Naive B cell (primary cell): ENCODE data around the gene STAT4. TPM values are rescaled to one million over a fixed set of nuclear protein-coding genes. Genes with fewer than 3 reads are reported as not detected.
A peak's percentile ranks its signal among the peaks of the same experiment; 100 is the strongest.

Experiments used
- ATAC-seq, 2 donors: fragments of 150-1000 bp; cut with Tn5 transposase; 2 replicates each; pipeline ENCODE4 v1.10.0; 2021; ENCODE audit warnings: low read depth in 2 of 2, mild to moderate bottlenecking in 2 of 2, moderate library complexity in 2 of 2
- DNase-seq: peaks from one replicate; pipeline ENCODE4 v3.0.0; 2022
- H3K27ac Mint-ChIP-seq, 6 donors: one replicate each; pipeline ENCODE4 v1.8.0; 2020 to 2022; ENCODE audit warnings: mild to moderate bottlenecking in 6 of 6, mixed read lengths in 6 of 6, moderate library complexity in 5 of 6, inconsistent platforms in 2 of 6
- H3K27me3 Mint-ChIP-seq, 3 donors: one replicate each; pipeline ENCODE4 v1.8.0; 2021 to 2022; ENCODE audit warnings: mixed read lengths in 3 of 3, mild to moderate bottlenecking in 1 of 3
- H3K36me3 Mint-ChIP-seq, 2 donors: one replicate each; pipeline ENCODE4 v1.8.0; 2020 to 2022; ENCODE audit warnings: mixed read lengths in 2 of 2, inconsistent platforms in 1 of 2, mild to moderate bottlenecking in 1 of 2
- H3K4me1 Mint-ChIP-seq, 3 donors: one replicate each; pipeline ENCODE4 v1.8.0; 2020 to 2022; ENCODE audit warnings: mixed read lengths in 3 of 3, inconsistent platforms in 1 of 3, mild to moderate bottlenecking in 1 of 3, moderate library complexity in 1 of 3
- H3K4me3 Mint-ChIP-seq, 8 donors: one replicate each; pipeline ENCODE4 v1.8.0; 2020 to 2022; ENCODE audit warnings: mild to moderate bottlenecking in 8 of 8, mixed read lengths in 8 of 8, moderate library complexity in 8 of 8, inconsistent platforms in 2 of 8
- H3K9me3 Mint-ChIP-seq, 7 donors: one replicate each; pipeline ENCODE4 v1.8.0; 2020 to 2022; ENCODE audit warnings: mixed read lengths in 7 of 7, mild to moderate bottlenecking in 5 of 7, inconsistent platforms in 2 of 7, moderate library complexity in 1 of 7
- polyA plus RNA-seq, 6 donors: library from polyadenylated mRNA; unstranded; fragments of 300-500 nt; fragmentation: Illumina TruSeq; gene quantifications; one replicate each; pipeline ENCODE4 v1.2.3, GENCODE V29; 2021; ENCODE audit warnings: low read depth in 6 of 6

STAT4 gene
- polyA plus RNA-seq, 6 donors from 2014 or later, result 0.19 to 2.3 (median 1.2) TPM

GRCh38 chr2:191036363-191036762 lies 114.4 kb downstream of the STAT4 start:
- Mint-ChIP-seq H3K36me3 (no peaks in the 10 kb centered on the region), H3K9me3 (no peaks in the 10 kb centered on the region), H3K27me3 (peaks cover 0 to 1% (median 0%) of the 10 kb centered on the region in 3 donors), H3K4me1 (no peaks in the 10 kb centered on the region), H3K27ac (peak overlapping the region in 1 of 6 donors; percentile 17), H3K4me3 (no peak overlapping the region)
- DNase-seq (no peak), ATAC-seq (no peak)

GRCh38 chr2:191032588-191033429 lies 118.0 kb downstream of the STAT4 start:
- no peaks in the 10 kb centered on the region for H3K9me3 Mint-ChIP-seq
- H3K4me3 Mint-ChIP-seq, result no peak overlapping the region
- H3K4me1 Mint-ChIP-seq, result peaks cover 0 to 9% (median 6%) of the 10 kb centered on the region in 3 donors
- no peaks in the 10 kb centered on the region for H3K27me3 Mint-ChIP-seq
- DNase-seq, result no peak
- H3K27ac Mint-ChIP-seq, result no peak overlapping the region
- no peak for ATAC-seq
- no peaks in the 10 kb centered on the region for H3K36me3 Mint-ChIP-seq

GRCh38 chr2:191031256-191031655 lies 119.5 kb downstream of the STAT4 start:
- no peaks in the 10 kb centered on the region for H3K36me3 Mint-ChIP-seq
- H3K27me3 Mint-ChIP-seq, result no peaks in the 10 kb centered on the region
- DNase-seq (no peak), ATAC-seq (no peak)
- peaks cover 0 to 9% (median 6%) of the 10 kb centered on the region in 3 donors for H3K4me1 Mint-ChIP-seq
- H3K27ac Mint-ChIP-seq, result no peak overlapping the region
- H3K4me3 Mint-ChIP-seq, result no peak overlapping the region
- H3K9me3 Mint-ChIP-seq, result no peaks in the 10 kb centered on the region

- H3K36me3 Mint-ChIP-seq, result no peaks in the 10 kb centered on the region
- no peaks in the 10 kb centered on the region for H3K9me3 Mint-ChIP-seq
- H3K4me1 Mint-ChIP-seq, result peaks cover 0 to 9% (median 6%) of the 10 kb centered on the region in 3 donors
- no peaks in the 10 kb centered on the region for H3K27me3 Mint-ChIP-seq
- ATAC-seq, result peak; percentile 88 to 91
- H3K27ac Mint-ChIP-seq, result peak overlapping the region in 1 of 6 donors; percentile 15
- DNase-seq, result peak; percentile 41
- H3K4me3 Mint-ChIP-seq, result peak overlapping the region in 2 of 8 donors; percentile 24 to 40
Observed at GRCh38 chr2:191030521-191031154, 120.2 kb downstream of the STAT4 start.

GRCh38 chr2:191029280-191029950 lies 121.4 kb downstream of the STAT4 start:
- ATAC-seq (no peak), DNase-seq (no peak)
- Mint-ChIP-seq H3K9me3 (no peaks in the 10 kb centered on the region), H3K27me3 (no peaks in the 10 kb centered on the region), H3K4me3 (no peak overlapping the region), H3K4me1 (peaks cover 0 to 9% (median 6%) of the 10 kb centered on the region in 3 donors), H3K36me3 (no peaks in the 10 kb centered on the region), H3K27ac (no peak overlapping the region)

GRCh38 chr2:191026377-191026776 lies 124.4 kb downstream of the STAT4 start:
- Mint-ChIP-seq H3K4me3 (no peak overlapping the region), H3K27ac (no peak overlapping the region), H3K4me1 (peaks cover 0 to 9% (median 6%) of the 10 kb centered on the region in 3 donors), H3K36me3 (no peaks in the 10 kb centered on the region), H3K27me3 (no peaks in the 10 kb centered on the region), H3K9me3 (no peaks in the 10 kb centered on the region)
- no peak for DNase-seq
- ATAC-seq, result no peak

- Mint-ChIP-seq H3K4me1 (peaks cover 0 to 2% (median 0%) of the 10 kb centered on the region in 3 donors), H3K9me3 (no peaks in the 10 kb centered on the region), H3K27me3 (no peaks in the 10 kb centered on the region), H3K27ac (no peak overlapping the region), H3K4me3 (no peak overlapping the region), H3K36me3 (no peaks in the 10 kb centered on the region)
- DNase-seq, result no peak
- ATAC-seq, result no peak
Observed at GRCh38 chr2:191025135-191025534, 125.7 kb downstream of the STAT4 start.

- DNase-seq (no peak), ATAC-seq (no peak)
- Mint-ChIP-seq H3K36me3 (no peaks in the 10 kb centered on the region), H3K9me3 (no peaks in the 10 kb centered on the region), H3K27ac (no peak overlapping the region), H3K4me1 (peaks cover 0 to 7% (median 0%) of the 10 kb centered on the region in 3 donors), H3K27me3 (no peaks in the 10 kb centered on the region), H3K4me3 (no peak overlapping the region)
Observed at GRCh38 chr2:191023235-191023679, 127.5 kb downstream of the STAT4 start.

GRCh38 chr2:191020742-191021381 lies 129.9 kb downstream of the STAT4 start:
- peaks cover 0 to 3% (median 0%) of the 10 kb centered on the region in 7 donors for H3K9me3 Mint-ChIP-seq
- no peak for DNase-seq

GRCh38 chr2:191020221-191020741 lies 130.5 kb downstream of the STAT4 start:
- DNase-seq (peak; percentile 93), ATAC-seq (peak; percentile 85 to 87)
- Mint-ChIP-seq H3K4me3 (no peak overlapping the region), H3K4me1 (peaks cover 0 to 7% (median 0%) of the 10 kb centered on the region in 3 donors), H3K27ac (peak overlapping the region in 1 of 6 donors; percentile 96), H3K27me3 (no peaks in the 10 kb centered on the region), H3K36me3 (no peaks in the 10 kb centered on the region), H3K9me3 (peaks cover 0 to 3% (median 0%) of the 10 kb centered on the region in 7 donors)

More at GRCh38 chr2:191020742-191021381, 129.9 kb downstream of the STAT4 start:
- ATAC-seq, result no peak
- no peak overlapping the region for H3K27ac Mint-ChIP-seq
- H3K36me3 Mint-ChIP-seq, result no peaks in the 10 kb centered on the region
- H3K4me3 Mint-ChIP-seq, result no peak overlapping the region
- no peaks in the 10 kb centered on the region for H3K27me3 Mint-ChIP-seq
- H3K4me1 Mint-ChIP-seq, result peaks cover 0 to 7% (median 0%) of the 10 kb centered on the region in 3 donors

GRCh38 chr2:191019376-191019775 lies 131.4 kb downstream of the STAT4 start:
- no peak for ATAC-seq
- Mint-ChIP-seq H3K27me3 (no peaks in the 10 kb centered on the region), H3K4me3 (peak overlapping the region in 1 of 8 donors; percentile 6), H3K9me3 (peaks cover 0 to 3% (median 0%) of the 10 kb centered on the region in 7 donors), H3K27ac (peak overlapping the region in 4 of 6 donors; percentile 9 to 78 (median 32)), H3K36me3 (no peaks in the 10 kb centered on the region), H3K4me1 (peaks cover 0 to 7% (median 0%) of the 10 kb centered on the region in 3 donors)
- no peak for DNase-seq

GRCh38 chr2:191018643-191019119 lies 132.1 kb downstream of the STAT4 start:
- ATAC-seq, result no peak

More at GRCh38 chr2:191018643-191019119, 132.1 kb downstream of the STAT4 start:
- H3K4me1 Mint-ChIP-seq, result peaks cover 0 to 7% (median 0%) of the 10 kb centered on the region in 3 donors
- H3K27ac Mint-ChIP-seq, result peak overlapping the region in 2 of 6 donors; percentile 19 to 78
- peak overlapping the region in 3 of 8 donors; percentile 2 to 55 (median 41) for H3K4me3 Mint-ChIP-seq
- H3K36me3 Mint-ChIP-seq, result no peaks in the 10 kb centered on the region
- no peak for DNase-seq
- H3K9me3 Mint-ChIP-seq, result peaks cover 0 to 3% (median 0%) of the 10 kb centered on the region in 7 donors
- H3K27me3 Mint-ChIP-seq, result no peaks in the 10 kb centered on the region
